ENCODE measurements around the gene PLD4.
"Not testable (repeated sequence)": the region's sequence is repeated elsewhere in the genome, so short reads cannot be mapped to it uniquely, and the experiment has no call there.

PLD4 gene

GRCh38 chr14:104941508-104942365 is 17.1 kb downstream of the PLD4 start:
- no peak for DNase-seq (ENCODE audit: low spot score)

GRCh38 chr14:104942586-104942985 is 17.9 kb downstream of the PLD4 start:
- no peak for DNase-seq (ENCODE audit: low spot score)

GRCh38 chr14:104943216-104944015 is 18.7 kb downstream of the PLD4 start:
- DNase-seq (ENCODE audit: low spot score), result not testable (repeated sequence)

- not testable (repeated sequence) for DNase-seq (ENCODE audit: low spot score)
Observed at GRCh38 chr14:104944016-104944308, 19.3 kb downstream of the PLD4 start.

GRCh38 chr14:104944436-104945205 is 19.9 kb downstream of the PLD4 start:
- not testable (repeated sequence) for DNase-seq (ENCODE audit: low spot score)

- not testable (repeated sequence) for DNase-seq (ENCODE audit: low spot score)
Observed at GRCh38 chr14:104945266-104945665, 20.6 kb downstream of the PLD4 start.

GRCh38 chr14:104945986-104946965 is 21.6 kb downstream of the PLD4 start:
- not testable (repeated sequence) for DNase-seq (ENCODE audit: low spot score)

GRCh38 chr14:104947201-104947600 is 22.5 kb downstream of the PLD4 start:
- not testable (repeated sequence) for DNase-seq (ENCODE audit: low spot score)

- DNase-seq (ENCODE audit: low spot score), result not testable (repeated sequence)
Observed at GRCh38 chr14:104947881-104948735, 23.4 kb downstream of the PLD4 start.

GRCh38 chr14:104948736-104949031 is 24.0 kb downstream of the PLD4 start:
- DNase-seq (ENCODE audit: low spot score), result no peak

- not testable (repeated sequence) for DNase-seq (ENCODE audit: low spot score)
Observed at GRCh38 chr14:104949406-104949955, 24.8 kb downstream of the PLD4 start.

GRCh38 chr14:104950021-104950420 is 25.3 kb downstream of the PLD4 start:
- no peak for DNase-seq (ENCODE audit: low spot score)

- not testable (repeated sequence) for DNase-seq (ENCODE audit: low spot score)
Observed at GRCh38 chr14:104950701-104951100, 26.0 kb downstream of the PLD4 start.

GRCh38 chr14:104951863-104952657 is 27.4 kb downstream of the PLD4 start:
- not testable (repeated sequence) for DNase-seq (ENCODE audit: low spot score)

GRCh38 chr14:104953097-104953496 is 28.4 kb downstream of the PLD4 start:
- no peak for DNase-seq (ENCODE audit: low spot score)

GRCh38 chr14:104953896-104954656 is 29.4 kb downstream of the PLD4 start:
- DNase-seq (ENCODE audit: low spot score), result no peak

GRCh38 chr14:104954746-104955395 is 30.2 kb downstream of the PLD4 start:
- DNase-seq (ENCODE audit: low spot score), result no peak

- no peak for DNase-seq (ENCODE audit: low spot score)
Observed at GRCh38 chr14:104955396-104955770, 30.7 kb downstream of the PLD4 start.
